ENCODE results near the gene SMTNL1.

DNA sequence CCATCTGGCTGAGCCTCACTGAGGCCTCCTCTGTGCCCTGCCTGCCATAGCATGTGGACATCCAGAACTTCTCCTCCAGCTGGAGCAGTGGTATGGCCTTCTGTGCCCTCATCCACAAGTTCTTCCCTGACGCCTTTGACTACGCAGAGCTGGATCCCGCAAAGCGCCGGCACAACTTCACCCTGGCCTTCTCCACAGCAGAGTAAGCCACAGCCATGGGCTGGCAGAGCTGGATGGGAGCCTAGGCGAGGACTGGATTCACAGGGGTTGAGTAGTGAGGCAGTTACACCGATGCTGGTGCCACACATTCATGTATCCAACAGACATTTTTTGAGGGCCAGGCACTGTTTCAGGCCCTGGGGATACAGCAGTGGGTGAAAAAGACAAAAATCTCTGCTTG lies 9.1 kb downstream of the SMTNL1 start:
- no peak for TF ChIP-seq CTCF (IDR thresholded peaks at IDR 0.05)
- TF ChIP-seq POLR2A (IDR thresholded peaks at IDR 0.05), result no peak

Measured in Peyer's patch (tissue), 4 donors.